ENCODE results near the gene ADGRF5. TPM values are rescaled to one million over a fixed set of nuclear protein-coding genes. Genes with fewer than 3 reads are reported as not detected.

ADGRF5 gene
- total and polyA plus RNA-seq, 8 donors, result 116 to 357 (median 151) TPM

- Histone ChIP-seq H3K4me3 (no peak overlapping the region), H3K36me3 (no peaks in the 10 kb centered on the region), H3K27ac (no peak overlapping the region), H3K4me1 (peaks cover 0 to 13% of the 10 kb centered on the region in 2 donors), H3K27me3 (no peaks in the 10 kb centered on the region), H3K9me3 (no peaks in the 10 kb centered on the region)
- no peak for TF ChIP-seq CTCF (IDR thresholded peaks at IDR 0.05)
- ATAC-seq (no peak), DNase-seq (no peak)
- intact Hi-C loops (cut with DNase I), result no loop called here
Measured at GRCh38 chr6:46956409-46956808, 34.7 kb upstream of the ADGRF5 start.

- DNase-seq (no peak), ATAC-seq (peak; percentile 52)
- Histone ChIP-seq H3K9me3 (no peaks in the 10 kb centered on the region), H3K27me3 (no peaks in the 10 kb centered on the region), H3K4me1 (peaks cover 8 to 17% of the 10 kb centered on the region in 2 donors), H3K27ac (peak overlapping the region; percentile 58 to 66), H3K4me3 (peak overlapping the region; percentile 23 to 43), H3K36me3 (no peaks in the 10 kb centered on the region)
- no peak for TF ChIP-seq CTCF (IDR thresholded peaks at IDR 0.05)
- intact Hi-C loops (cut with DNase I), result no loop called here
Measured at GRCh38 chr6:46954837-46955451, 33.2 kb upstream of the ADGRF5 start.

- H3K36me3 ChIP-seq, result no peaks in the 10 kb centered on the region
- no peaks in the 10 kb centered on the region for H3K9me3 ChIP-seq
- no peaks in the 10 kb centered on the region for H3K27me3 ChIP-seq
- H3K4me3 ChIP-seq, result peak overlapping the region; percentile 13 to 43
- intact Hi-C loops (cut with DNase I), result no loop called here
- H3K4me1 ChIP-seq, result peaks cover 13 to 22% of the 10 kb centered on the region in 2 donors
- DNase-seq (no peak), ATAC-seq (no peak)
- TF ChIP-seq CTCF (IDR thresholded peaks at IDR 0.05), result no peak
- H3K27ac ChIP-seq, result peak overlapping the region; percentile 58 to 66
Measured at GRCh38 chr6:46953921-46954320, 32.2 kb upstream of the ADGRF5 start.

DNA sequence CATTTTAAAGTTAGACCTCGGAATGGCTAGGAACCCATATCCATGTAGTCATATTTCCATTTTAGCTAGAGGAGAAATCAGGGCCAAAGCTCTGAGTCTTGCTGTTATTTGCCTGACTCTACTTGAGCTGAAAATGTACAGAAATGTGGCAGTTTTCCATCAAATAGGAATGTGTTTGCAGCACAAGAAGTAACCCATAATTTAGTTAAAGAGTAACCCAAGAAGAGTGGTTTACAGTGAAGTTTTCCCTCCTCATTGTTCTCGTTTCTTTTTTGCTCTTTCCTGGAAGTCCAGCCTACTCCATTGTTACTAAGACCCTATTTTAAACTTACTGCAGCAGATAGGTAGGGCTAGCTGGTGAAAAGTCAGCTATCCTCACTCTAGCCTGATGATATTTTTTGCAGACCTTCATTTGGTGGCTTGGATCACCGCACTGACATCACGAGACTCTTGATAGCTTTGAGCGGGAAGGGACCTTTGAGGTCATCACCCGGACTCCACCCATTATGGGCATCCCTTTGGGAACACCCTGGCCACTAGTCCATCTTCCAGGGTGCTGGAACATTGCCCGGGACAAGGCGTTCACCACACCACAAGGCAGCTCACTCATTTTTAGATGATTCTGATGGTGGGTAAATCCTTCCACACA, 28.0 kb upstream of the ADGRF5 start:
- Histone ChIP-seq H3K27ac (peak overlapping the region; percentile 76 to 77), H3K4me1 (peaks cover 16 to 33% of the 10 kb centered on the region in 2 donors)
- peak in 2 of 4 donors; percentile 30 to 49 for DNase-seq

More for the DNA sequence above, 28.0 kb upstream of the ADGRF5 start:
- H3K9me3 ChIP-seq, result no peaks in the 10 kb centered on the region
- no peak for TF ChIP-seq CTCF (IDR thresholded peaks at IDR 0.05)
- no peaks in the 10 kb centered on the region for H3K27me3 ChIP-seq
- H3K4me3 ChIP-seq, result no peak overlapping the region
- ATAC-seq, result peak; percentile 47
- H3K36me3 ChIP-seq, result no peaks in the 10 kb centered on the region
- intact Hi-C loops (cut with DNase I), result no loop called here
